GM23338 (cell line): ENCODE data around the gene RCE1. TPM values are rescaled to one million over a fixed set of nuclear protein-coding genes. Genes with fewer than 3 reads are reported as not detected.

Source experiments
- ATAC-seq: fragments of 200-7000 bp; cut with Tn5 transposase; 3 replicates; pipeline ENCODE4 v1.9.1; 2020
- DNase-seq: peaks from one replicate; pipeline ENCODE4 v3.0.0-alpha.2; 2015; ENCODE audit warnings: low spot score
- H2AFZ ChIP-seq: fragments of 200-600 bp; sonication (generic); 2 replicates; pipeline ENCODE4 v1.8.0; 2016; ENCODE audit warnings: antibody characterized with exemption, mild to moderate bottlenecking, moderate library complexity
- H3F3A ChIP-seq: fragments of 200-600 bp; sonication (generic); replicated peaks from 2 replicates; pipeline ENCODE4 v1.8.0; 2017; ENCODE audit warnings: antibody characterized with exemption, mixed run types, low read depth
- H3K27ac ChIP-seq: fragments of 200-600 bp; sonication (generic); 2 replicates; pipeline ENCODE4 v1.6.1; 2016; ENCODE audit warnings: low read depth
- H3K27me3 ChIP-seq: fragments of 200-600 bp; sonication (generic); 2 replicates; pipeline ENCODE4 v1.8.0; 2016; ENCODE audit warnings: mild to moderate bottlenecking, mixed run types, moderate library complexity; ENCODE audit not compliant: insufficient read depth
- H3K36me3 ChIP-seq: fragments of 200-600 bp; sonication (generic); 2 replicates; pipeline ENCODE4 v1.8.0; 2016; ENCODE audit warnings: mild to moderate bottlenecking; ENCODE audit not compliant: insufficient read depth
- H3K4me1 ChIP-seq: fragments of 200-600 bp; sonication (generic); 2 replicates; pipeline ENCODE4 v1.8.0; 2016; ENCODE audit warnings: mild to moderate bottlenecking, moderate library complexity; ENCODE audit not compliant: insufficient read depth
- H3K4me2 ChIP-seq: fragments of 200-600 bp; sonication (generic); 2 replicates; pipeline ENCODE4 v1.7.1; 2017; ENCODE audit warnings: mixed run types
- H3K4me3 ChIP-seq: fragments of 200-600 bp; sonication (generic); 2 replicates; pipeline ENCODE4 v1.6.1; 2016; ENCODE audit warnings: mixed run types
- H3K79me2 ChIP-seq: fragments of 200-600 bp; sonication (generic); replicated peaks from 2 replicates; pipeline ENCODE4 v1.8.0; 2017; ENCODE audit warnings: mild to moderate bottlenecking; ENCODE audit not compliant: insufficient read depth
- H3K9me2 ChIP-seq: fragments of 200-600 bp; sonication (generic); 2 replicates; pipeline ENCODE4 v1.8.0; 2017; ENCODE audit not compliant: insufficient read depth
- H4K20me1 ChIP-seq: fragments of 200-600 bp; sonication (generic); replicated peaks from 2 replicates; pipeline ENCODE4 v1.8.0; 2017; ENCODE audit warnings: mild to moderate bottlenecking; ENCODE audit not compliant: insufficient read depth
- H3K27ac Mint-ChIP-seq: 2 replicates; pipeline ENCODE4 v1.8.0; 2020; ENCODE audit warnings: inconsistent platforms, mild to moderate bottlenecking, moderate library complexity, mixed read lengths
- H3K27me3 Mint-ChIP-seq: 3 replicates; pipeline ENCODE4 v1.8.0; 2022; ENCODE audit warnings: low read depth, mild to moderate bottlenecking, moderate library complexity, mixed read lengths, inconsistent platforms; ENCODE audit not compliant: insufficient read depth, poor library complexity
- H3K36me3 Mint-ChIP-seq: 3 replicates; pipeline ENCODE4 v1.8.0; 2021; ENCODE audit warnings: low read depth, mild to moderate bottlenecking, inconsistent platforms, moderate library complexity, mixed read lengths
- H3K4me1 Mint-ChIP-seq: 3 replicates; pipeline ENCODE4 v1.8.0; 2020; ENCODE audit warnings: mild to moderate bottlenecking, inconsistent platforms, mixed read lengths
- H3K4me3 Mint-ChIP-seq: 3 replicates; pipeline ENCODE4 v1.8.0; 2021; ENCODE audit warnings: moderate library complexity, mild to moderate bottlenecking, inconsistent platforms, mixed read lengths
- H3K9me3 Mint-ChIP-seq: 3 replicates; pipeline ENCODE4 v1.8.0; 2020; ENCODE audit warnings: moderate library complexity, mild to moderate bottlenecking, inconsistent platforms, mixed read lengths
- CTCF ChIP-seq, 2 experiments: fragments of 200-600 bp in 1 of 2; sonication (generic) in 1 of 2; conservative IDR thresholded peaks; 2 replicates each; pipeline versions ENCODE4 v1.5.1 to v1.6.1; 2016 to 2017; ENCODE audit warnings: antibody characterized with exemption in 2 of 2, low read depth in 2 of 2, mild to moderate bottlenecking in 2 of 2, moderate library complexity in 1 of 2
- EZH2 ChIP-seq: fragments of 200-600 bp; sonication (generic); IDR thresholded peaks from one replicate; pipeline ENCODE4 v1.8.0; 2017; ENCODE audit warnings: antibody characterized with exemption, mild to moderate bottlenecking, low read depth; ENCODE audit not compliant: unreplicated experiment
- NANOG ChIP-seq: IDR thresholded peaks from 2 replicates; pipeline ENCODE4 v1.6.1; 2016; ENCODE audit warnings: antibody characterized with exemption, borderline replicate concordance
- REST ChIP-seq: IDR thresholded peaks from one replicate; pipeline ENCODE4 v1.6.1; 2018; ENCODE audit warnings: antibody characterized with exemption; ENCODE audit not compliant: unreplicated experiment
- STAT1 ChIP-seq: IDR thresholded peaks from one replicate; pipeline ENCODE4 v1.6.1; 2016; ENCODE audit warnings: antibody characterized with exemption; ENCODE audit not compliant: unreplicated experiment
- ZNF331 ChIP-seq: fragments of 250-450 bp; sonication (Bioruptor Pico); IDR thresholded peaks from 2 replicates; pipeline ENCODE4 v1.5.0; 2020; ENCODE audit warnings: low read depth, mild to moderate bottlenecking, moderate library complexity
- polyA plus RNA-seq: library from polyadenylated mRNA; unstranded; fragments of >200 nt; fragmentation: Nextera tagmentation; extraction: Ambion mirVana; gene quantifications from 2 replicates; pipeline ENCODE4 v1.2.1, GENCODE V29; 2016
- total RNA-seq: library from RNA; depleted of rRNA; stranded (reverse); fragments of >200 nt; shearing (Covaris generic); gene quantifications from 2 replicates; pipeline ENCODE4 v1.2.3, GENCODE V29; 2014

RCE1 gene
- total and polyA plus RNA-seq, 2 experiments from 2014 or later: 27.8 to 55.1 TPM

GRCh38 chr11:66880496-66881450 is 37.5 kb downstream of the RCE1 start:
- Mint-ChIP-seq H3K4me3 (no peak overlapping the region), H3K9me3 (no peaks in the 10 kb centered on the region), H3K27me3 (peaks cover 7% of the 10 kb centered on the region), H3K4me1 (peaks cover 48% of the 10 kb centered on the region), H3K36me3 (no peaks in the 10 kb centered on the region), H3K27ac (peak overlapping the region; percentile 73; the same call in 1 of the 2 replicates)
- TF ChIP-seq NANOG (no peak), ZNF331 (CRISPR knock-in tag) (no peak), STAT1 (no peak)
- no peaks in the 10 kb centered on the region for H3F3A ChIP-seq
- no peak overlapping the region for H3K27ac ChIP-seq
- peak overlapping the region; percentile 31; the same call in 1 of the 2 replicates for H3K4me2 ChIP-seq
- no peak overlapping the region for H2AFZ ChIP-seq
- no peaks in the 10 kb centered on the region for H3K27me3 ChIP-seq
- peak; percentile 47 for ATAC-seq
- no peaks in the 10 kb centered on the region for H3K79me2 ChIP-seq
- peak; percentile 64 for DNase-seq
- peaks cover 10% of the 10 kb centered on the region; the same call in 1 of the 2 replicates for H3K4me1 ChIP-seq
- H3K4me3 ChIP-seq: no peak overlapping the region
- no peaks in the 10 kb centered on the region for H3K9me2 ChIP-seq
- H3K36me3 ChIP-seq: no peaks in the 10 kb centered on the region
- H4K20me1 ChIP-seq: no peaks in the 10 kb centered on the region

GRCh38 chr11:66881451-66881835 is 38.2 kb downstream of the RCE1 start:
- Histone ChIP-seq H3K27ac (no peak overlapping the region), H3F3A (no peaks in the 10 kb centered on the region), H2AFZ (no peak overlapping the region), H3K4me1 (peaks cover 10% of the 10 kb centered on the region; the same call in 1 of the 2 replicates), H3K9me2 (no peaks in the 10 kb centered on the region), H3K27me3 (no peaks in the 10 kb centered on the region), H3K79me2 (no peaks in the 10 kb centered on the region), H3K4me2 (peak overlapping the region; percentile 31; the same call in 1 of the 2 replicates), H4K20me1 (no peaks in the 10 kb centered on the region), H3K36me3 (no peaks in the 10 kb centered on the region), H3K4me3 (no peak overlapping the region)
- DNase-seq (no peak), ATAC-seq (no peak)
- no peak for TF ChIP-seq REST
- TF ChIP-seq CTCF (conservative IDR thresholded peaks at IDR 0.05; ENCODE audit: low read depth in 2 of 2): no peak; a peak in 1 of 4 replicates
- TF ChIP-seq EZH2: no peak
- no peak for TF ChIP-seq STAT1
- H3K27me3 Mint-ChIP-seq: peaks cover 7% of the 10 kb centered on the region
- no peaks in the 10 kb centered on the region for H3K9me3 Mint-ChIP-seq
- no peak overlapping the region for H3K4me3 Mint-ChIP-seq
- H3K27ac Mint-ChIP-seq: peak overlapping the region; percentile 73; the same call in 1 of the 2 replicates
- no peaks in the 10 kb centered on the region for H3K36me3 Mint-ChIP-seq
- H3K4me1 Mint-ChIP-seq: peaks cover 52% of the 10 kb centered on the region
